Vagina (tissue), 2 donors: ENCODE results near the gene MFAP3L.

Source experiments
- CTCF ChIP-seq, 3 experiments: fragments of 450-650 bp in 2 of 3; fragments of 200-600 bp in 1 of 3; sonication (generic) in 1 of 3; IDR thresholded peaks; one replicate each; pipeline ENCODE4 v1.5.1; 2017 to 2019; ENCODE audit warnings: antibody characterized with exemption in 3 of 3, mild to moderate bottlenecking in 2 of 3, moderate library complexity in 2 of 3
- POLR2A ChIP-seq, 2 donors: fragments of 450-650 bp; IDR thresholded peaks; one replicate each; pipeline ENCODE4 v1.6.1; 2017; ENCODE audit warnings: antibody characterized with exemption in 2 of 2, mild to moderate bottlenecking in 2 of 2, moderate library complexity in 2 of 2
- POLR2AphosphoS5 ChIP-seq, 2 donors: sonication (generic); formaldehyde crosslinking; IDR thresholded peaks; one replicate each; pipeline ENCODE4 v1.9.0; 2017; ENCODE audit warnings: antibody characterized with exemption in 2 of 2, mild to moderate bottlenecking in 2 of 2, low read depth in 1 of 2; ENCODE audit not compliant: insufficient read depth in 1 of 2

GRCh38 chr4:169987327-169988228 is 38.6 kb downstream of the MFAP3L start:
- TF ChIP-seq CTCF (IDR thresholded peaks at IDR 0.05) (no peak), POLR2A (IDR thresholded peaks at IDR 0.05) (no peak), POLR2AphosphoS5 (IDR thresholded peaks at IDR 0.05; ENCODE audit: insufficient read depth in 1 of 2, low read depth in 1 of 2) (no peak)
